Left lung (tissue), 10 donors: ENCODE measurements around the gene GPLD1. TPM values are rescaled to one million over a fixed set of nuclear protein-coding genes. Genes with fewer than 3 reads are reported as not detected.

Source experiments
- ATAC-seq: fragments of 200-7000 bp; cut with Tn5 transposase; one replicate; pipeline ENCODE4 v1.9.1; 2020; ENCODE audit warnings: moderate library complexity
- DNase-seq, 4 donors: peaks; one replicate each; pipeline ENCODE4 v3.0.0-alpha.2; 2013 to 2020
- H3K27ac ChIP-seq, 2 donors: fragments of 200-600 bp; sonication (generic) in 1 of 2; one replicate each; pipeline versions ENCODE4 v1.5.0 to v1.8.0; 2020 to 2021
- H3K27me3 ChIP-seq, 2 donors: fragments of 200-600 bp; sonication (generic) in 1 of 2; one replicate each; pipeline versions ENCODE4 v1.5.0 to v1.8.0; 2020 to 2021
- H3K36me3 ChIP-seq, 2 donors: fragments of 200-600 bp; sonication (generic) in 1 of 2; one replicate each; pipeline versions ENCODE4 v1.5.0 to v1.8.0; 2020 to 2021
- H3K4me1 ChIP-seq, 2 donors: fragments of 200-600 bp; one replicate each; pipeline ENCODE4 v1.8.0; 2021
- H3K4me3 ChIP-seq, 2 donors: fragments of 200-600 bp; sonication (generic) in 1 of 2; one replicate each; pipeline versions ENCODE4 v1.5.0 to v1.8.0; 2020 to 2021; ENCODE audit warnings: mild to moderate bottlenecking in 1 of 2
- H3K9me3 ChIP-seq, 2 donors: fragments of 200-600 bp; sonication (generic) in 1 of 2; one replicate each; pipeline versions ENCODE4 v1.5.0 to v1.8.0; 2020 to 2021
- CTCF ChIP-seq, 2 donors: fragments of 200-600 bp; sonication (generic) in 1 of 2; IDR thresholded peaks; one replicate each; pipeline versions ENCODE4 v1.5.0 to v1.8.0; 2021; ENCODE audit warnings: antibody characterized with exemption in 2 of 2
- intact Hi-C, 2 donors: fragments of 100-400 bp; cut with DNase I; formaldehyde crosslinking; loops; one replicate each; pipeline versions ENCODE4 v1.11.2 to v1.14.2; 2022
- polyA plus RNA-seq, 6 donors: library from polyadenylated mRNA; unstranded; fragments of 120-200 nt; gene quantifications; one replicate each; pipeline ENCODE4 v1.2.1, GENCODE V29; 2013; ENCODE audit not compliant: insufficient read length in 6 of 6
- total RNA-seq, 2 donors: library from RNA; stranded (reverse); fragmentation: NEBNext Ultra II Directional; extraction: Animal tissue kit (Norgen Biotek cat#: 25700); gene quantifications; one replicate each; pipeline ENCODE4 v1.2.1, GENCODE V29; 2021
- donor health status: DM: no; HTN: yes; CAD: no.
- donor health status: DM: no; HTN: no; CAD: no.

Gene GPLD1
- total and polyA plus RNA-seq, 8 donors, result 1.7 to 3.8 (median 3.0) TPM

- Histone ChIP-seq H3K27me3 (no peaks in the 10 kb centered on the region), H3K27ac (no peak overlapping the region), H3K9me3 (no peaks in the 10 kb centered on the region), H3K36me3 (no peaks in the 10 kb centered on the region), H3K4me3 (no peak overlapping the region), H3K4me1 (no peaks in the 10 kb centered on the region)
- ATAC-seq, result no peak
- intact Hi-C loops, result no loop called here
- no peak for DNase-seq
- no peak for TF ChIP-seq CTCF (IDR thresholded peaks at IDR 0.05)
Observed at GRCh38 chr6:24458134-24458533, 31.2 kb downstream of the GPLD1 start.

GRCh38 chr6:24455061-24455460 is 34.3 kb downstream of the GPLD1 start:
- H3K4me3 ChIP-seq, result no peak overlapping the region

DNA sequence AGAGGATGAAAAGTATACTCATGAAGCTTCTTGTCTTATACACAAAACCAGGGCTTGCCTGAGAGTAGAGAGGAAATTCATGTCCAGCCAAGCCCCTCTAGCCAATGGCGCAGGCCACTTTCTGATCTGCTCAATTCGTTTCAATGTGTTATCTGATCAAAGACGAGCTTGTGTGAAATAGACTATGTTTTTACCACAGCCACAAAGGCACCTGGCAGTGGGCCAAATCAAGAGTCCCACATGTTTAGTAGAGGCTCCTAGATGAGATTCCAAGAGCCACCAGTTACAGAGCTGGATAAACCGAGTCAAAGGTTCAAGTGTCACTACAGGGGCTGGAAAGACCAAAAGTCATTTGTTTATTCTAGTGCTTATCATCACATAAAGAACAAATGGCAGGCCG is 34.9 kb downstream of the GPLD1 start:
- no peaks in the 10 kb centered on the region for H3K27me3 ChIP-seq
- ATAC-seq, result no peak
- DNase-seq, result no peak
- intact Hi-C loops, result no loop called here
- no peaks in the 10 kb centered on the region for H3K9me3 ChIP-seq
- H3K27ac ChIP-seq, result no peak overlapping the region
- no peak overlapping the region for H3K4me3 ChIP-seq
- TF ChIP-seq CTCF (IDR thresholded peaks at IDR 0.05), result no peak
- no peaks in the 10 kb centered on the region for H3K4me1 ChIP-seq
- no peaks in the 10 kb centered on the region for H3K36me3 ChIP-seq

More at GRCh38 chr6:24455061-24455460, 34.3 kb downstream of the GPLD1 start:
- H3K36me3 ChIP-seq, result no peaks in the 10 kb centered on the region
- no peak overlapping the region for H3K27ac ChIP-seq
- no peaks in the 10 kb centered on the region for H3K9me3 ChIP-seq
- no peak for ATAC-seq
- DNase-seq, result no peak
- TF ChIP-seq CTCF (IDR thresholded peaks at IDR 0.05), result no peak
- H3K4me1 ChIP-seq, result no peaks in the 10 kb centered on the region
- intact Hi-C loops, result no loop called here
- H3K27me3 ChIP-seq, result no peaks in the 10 kb centered on the region

DNA sequence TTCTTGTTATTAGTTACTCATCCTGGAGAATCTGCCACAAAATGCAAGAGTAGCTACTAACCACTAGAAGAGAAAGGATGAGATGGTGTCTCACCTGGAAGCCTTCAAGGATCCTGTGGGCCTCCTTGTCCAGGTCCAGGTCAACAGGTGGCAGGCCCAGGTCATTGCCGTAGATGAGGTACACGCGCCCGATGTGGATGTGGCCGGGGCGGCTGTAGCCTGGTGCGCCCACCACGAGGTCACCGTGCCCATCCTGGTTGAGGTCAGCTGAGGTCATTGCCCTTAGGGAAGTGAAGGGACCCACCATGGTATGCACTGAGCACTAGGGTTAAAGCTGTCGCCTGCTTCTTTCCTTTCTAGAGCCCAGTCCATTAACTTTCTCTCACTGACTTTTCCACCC is 35.5 kb downstream of the GPLD1 start:
- Histone ChIP-seq H3K4me1 (no peaks in the 10 kb centered on the region), H3K4me3 (no peak overlapping the region), H3K27ac (no peak overlapping the region), H3K36me3 (no peaks in the 10 kb centered on the region), H3K27me3 (no peaks in the 10 kb centered on the region), H3K9me3 (no peaks in the 10 kb centered on the region)
- DNase-seq (no peak), ATAC-seq (no peak)
- intact Hi-C loops, result no loop called here
- TF ChIP-seq CTCF (IDR thresholded peaks at IDR 0.05), result no peak

DNA sequence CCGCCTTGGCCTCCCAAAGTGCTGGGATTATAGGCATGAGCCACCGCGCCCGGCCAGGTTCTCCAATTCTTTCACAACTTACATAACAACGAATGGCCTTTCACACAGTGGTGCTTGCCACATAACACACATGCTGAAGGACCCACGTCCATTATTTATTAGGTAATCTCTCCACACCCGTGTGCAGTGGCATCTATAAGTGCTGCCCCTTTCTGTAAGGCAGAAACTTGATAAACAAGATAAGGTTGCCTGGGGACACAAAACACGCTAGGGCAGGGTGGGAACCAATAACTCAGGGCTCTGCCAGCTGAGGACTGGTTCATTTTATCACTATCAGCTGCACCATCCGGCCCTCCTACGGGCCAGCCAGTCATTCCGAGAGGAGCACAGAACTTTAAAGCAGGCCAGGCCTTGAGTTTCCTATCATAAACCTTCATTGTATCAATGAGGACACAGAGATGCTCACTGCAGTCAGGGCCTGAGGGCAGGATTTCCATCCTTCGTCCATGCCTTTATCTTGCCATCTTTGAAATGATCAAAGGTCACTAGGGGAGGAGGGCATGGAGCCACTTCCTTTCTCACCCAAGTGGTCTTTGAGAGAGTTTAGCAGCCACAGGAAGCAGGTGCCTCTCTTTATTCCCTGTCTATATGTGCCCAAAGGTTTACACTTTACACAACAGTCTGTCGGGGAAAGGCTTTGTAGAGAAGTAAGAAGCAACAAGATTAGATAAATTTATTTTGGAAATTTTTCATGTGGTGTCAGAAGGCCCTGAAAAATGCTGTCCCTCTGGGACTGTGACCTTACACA is 37.6 kb downstream of the GPLD1 start:
- TF ChIP-seq CTCF (IDR thresholded peaks at IDR 0.05), result no peak

More for the DNA sequence above, 37.6 kb downstream of the GPLD1 start:
- Histone ChIP-seq H3K4me1 (no peaks in the 10 kb centered on the region), H3K27me3 (no peaks in the 10 kb centered on the region), H3K9me3 (no peaks in the 10 kb centered on the region), H3K36me3 (no peaks in the 10 kb centered on the region), H3K4me3 (no peak overlapping the region), H3K27ac (peak overlapping the region in 1 of 2 donors; percentile 13)
- DNase-seq (peak in 1 of 4 donors; percentile 33), ATAC-seq (peak; percentile 87)
- intact Hi-C loops, result no loop called here
